GM12875 (cell line): ENCODE measurements around the gene PARVG.

ENCODE experiments used
- H3K4me3 ChIP-seq: one replicate; pipeline ENCODE4 v1.5.1; 2011; ENCODE audit warnings: low read depth, low read length, control low read depth
- CTCF ChIP-seq: IDR thresholded peaks from 2 replicates; pipeline ENCODE4 v1.5.1; 2011; ENCODE audit warnings: low read depth, mild to moderate bottlenecking, control low read depth, inconsistent platforms, low read length, moderate library complexity, borderline replicate concordance; ENCODE audit not compliant: insufficient read depth

PARVG gene

GRCh38 chr22:44170470-44170869, 10.3 kb upstream of the PARVG start:
- no peak overlapping the region for H3K4me3 ChIP-seq
- no peak for TF ChIP-seq CTCF

- TF ChIP-seq CTCF, result no peak
Measured at GRCh38 chr22:44171561-44171960, 9.2 kb upstream of the PARVG start.

GRCh38 chr22:44172370-44173108, 8.2 kb upstream of the PARVG start:
- TF ChIP-seq CTCF, result no peak
- no peak overlapping the region for H3K4me3 ChIP-seq

More at GRCh38 chr22:44171561-44171960, 9.2 kb upstream of the PARVG start:
- H3K4me3 ChIP-seq, result no peak overlapping the region

- no peak for TF ChIP-seq CTCF
- no peak overlapping the region for H3K4me3 ChIP-seq
Measured at GRCh38 chr22:44173154-44173553, 7.6 kb upstream of the PARVG start.

GRCh38 chr22:44175676-44176075, 5.0 kb upstream of the PARVG start:
- H3K4me3 ChIP-seq, result no peak overlapping the region
- no peak for TF ChIP-seq CTCF

- TF ChIP-seq CTCF, result no peak
- no peak overlapping the region for H3K4me3 ChIP-seq
Measured at GRCh38 chr22:44179196-44179988, 1.3 kb upstream of the PARVG start.

- no peak overlapping the region for H3K4me3 ChIP-seq
- no peak for TF ChIP-seq CTCF
Measured at GRCh38 chr22:44179989-44180705, 578 bp upstream of the PARVG start.
